Measurements from ENCODE around the gene KRTAP12-2. TPM values are rescaled to one million over a fixed set of nuclear protein-coding genes. Genes with fewer than 3 reads are reported as not detected.

The KRTAP12-2 gene
- total RNA-seq, 1 donor from 2014 or later = not detected

- Mint-ChIP-seq H3K4me1 (peaks cover 15% of the 10 kb centered on the region), H3K27ac (peak overlapping the region; percentile 47), H3K27me3 (peaks cover 7% of the 10 kb centered on the region), H3K4me3 (peak overlapping the region; percentile 12), H3K36me3 (ENCODE audit: low read depth) (peaks cover 6% of the 10 kb centered on the region), H3K9me3 (peaks cover 29% of the 10 kb centered on the region)
- ChIA-PET CTCF (interaction anchor here (1.4 kb wide), 1 partner anchor 174 kb away, joined by 4 read pairs; no protein-coding TSS in a partner anchor), POLR2A (no interaction called here)
- ATAC-seq (ENCODE audit: low read depth) = peak; percentile 68
- TF ChIP-seq CTCF (IDR thresholded peaks at IDR 0.05) = no peak
- intact Hi-C loops (cut with micrococcal nuclease) = no loop called here
- no peak for DNase-seq
Measured at GRCh38 chr21:44618909-44619308, 47.8 kb downstream of the KRTAP12-2 start.

DNA sequence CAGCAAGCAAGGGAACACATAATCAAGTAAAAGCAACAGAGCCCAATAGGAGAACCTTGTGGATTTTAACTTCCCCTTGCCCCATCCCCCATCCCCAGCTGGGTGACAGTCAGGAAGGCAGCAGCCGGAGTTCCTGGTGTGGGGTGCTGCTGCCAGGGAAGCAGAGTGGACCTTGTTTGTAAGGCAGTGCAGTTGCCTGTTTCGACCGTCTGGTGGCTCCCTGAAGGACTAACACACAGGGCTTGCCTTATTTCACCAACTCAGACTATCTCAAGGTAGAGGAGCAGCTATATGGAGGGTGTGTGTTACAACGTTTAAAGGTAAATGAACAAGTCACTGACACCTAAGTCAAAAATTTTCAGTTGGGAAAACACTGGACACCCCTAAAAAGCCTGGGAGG lies 48.2 kb downstream of the KRTAP12-2 start:
- Mint-ChIP-seq H3K4me1 (peaks cover 15% of the 10 kb centered on the region), H3K9me3 (peaks cover 25% of the 10 kb centered on the region), H3K27me3 (peaks cover 7% of the 10 kb centered on the region), H3K27ac (peak overlapping the region; percentile 47), H3K36me3 (ENCODE audit: low read depth) (peaks cover 6% of the 10 kb centered on the region), H3K4me3 (no peak overlapping the region)
- CTCF ChIA-PET = interaction anchor here (1.4 kb wide), 1 partner anchor 175 kb away, joined by 4 read pairs; no protein-coding TSS in a partner anchor
- TF ChIP-seq CTCF (IDR thresholded peaks at IDR 0.05) = no peak
- DNase-seq (no peak), ATAC-seq (ENCODE audit: low read depth) (peak; percentile 10)
- intact Hi-C loops (cut with micrococcal nuclease) = no loop called here
- POLR2A ChIA-PET = no interaction called here

- DNase-seq (no peak), ATAC-seq (ENCODE audit: low read depth) (no peak)
- H3K4me3 Mint-ChIP-seq = no peak overlapping the region
- no peak overlapping the region for H3K27ac Mint-ChIP-seq
- peaks cover 7% of the 10 kb centered on the region for H3K27me3 Mint-ChIP-seq
- POLR2A ChIA-PET = no interaction called here
- H3K4me1 Mint-ChIP-seq = peaks cover 15% of the 10 kb centered on the region
- H3K9me3 Mint-ChIP-seq = peaks cover 15% of the 10 kb centered on the region
- TF ChIP-seq CTCF (IDR thresholded peaks at IDR 0.05) = no peak
- H3K36me3 Mint-ChIP-seq (ENCODE audit: low read depth) = peaks cover 6% of the 10 kb centered on the region
- intact Hi-C loops (cut with micrococcal nuclease) = no loop called here
- CTCF ChIA-PET = no interaction called here
Measured at GRCh38 chr21:44617071-44617501, 49.6 kb downstream of the KRTAP12-2 start.

DNA sequence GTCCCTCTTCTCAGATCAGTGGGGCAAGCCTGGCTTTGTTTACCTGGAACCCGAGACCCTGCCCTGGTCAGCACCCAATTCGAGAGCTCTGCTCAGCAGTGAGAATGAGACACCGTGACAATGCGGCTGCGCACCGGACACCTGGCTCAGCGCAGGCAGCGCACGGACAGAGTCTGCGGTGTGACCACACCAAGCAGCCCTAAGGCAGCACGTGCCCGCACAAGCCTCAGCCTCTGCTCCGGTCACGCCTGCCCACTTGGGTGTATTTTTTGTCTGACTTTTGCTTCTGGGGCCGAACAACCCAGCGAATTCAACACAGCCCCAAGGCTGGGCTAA lies 50.2 kb downstream of the KRTAP12-2 start:
- Mint-ChIP-seq H3K9me3 (peaks cover 15% of the 10 kb centered on the region), H3K27me3 (peaks cover 7% of the 10 kb centered on the region), H3K4me1 (peaks cover 15% of the 10 kb centered on the region), H3K36me3 (ENCODE audit: low read depth) (peaks cover 6% of the 10 kb centered on the region), H3K27ac (no peak overlapping the region), H3K4me3 (no peak overlapping the region)
- CTCF ChIA-PET = no interaction called here
- intact Hi-C loops (cut with micrococcal nuclease) = no loop called here
- POLR2A ChIA-PET = no interaction called here
- DNase-seq (no peak), ATAC-seq (ENCODE audit: low read depth) (no peak)
- no peak for TF ChIP-seq CTCF (IDR thresholded peaks at IDR 0.05)

Other genes with a start within 250 kb of the KRTAP12-2 start
- gene LRRC3, start 211.4 kb downstream of the KRTAP12-2 start, total RNA-seq = 0.91 and 1.00 TPM in 2 replicates
- not detected in 2 replicates for gene KRTAP10-1, start 126.7 kb downstream of the KRTAP12-2 start, total RNA-seq
- not detected in 2 replicates for gene KRTAP10-2, start 115.4 kb downstream of the KRTAP12-2 start, total RNA-seq
- not detected in 2 replicates for gene KRTAP10-3, start 108.1 kb downstream of the KRTAP12-2 start, total RNA-seq
- not detected in 2 replicates for gene KRTAP10-4, start 93.2 kb downstream of the KRTAP12-2 start, total RNA-seq
- gene KRTAP10-5, start 86.3 kb downstream of the KRTAP12-2 start, total RNA-seq = not detected in 2 replicates
- gene KRTAP10-6, start 74.4 kb downstream of the KRTAP12-2 start, total RNA-seq = not detected in 2 replicates
- gene KRTAP10-7, start 66.3 kb downstream of the KRTAP12-2 start, total RNA-seq = not detected in 2 replicates
- not detected in 2 replicates for gene KRTAP10-8, start 54.8 kb downstream of the KRTAP12-2 start, total RNA-seq
- gene KRTAP10-9, start 39.8 kb downstream of the KRTAP12-2 start, total RNA-seq = not detected in 2 replicates
- not detected in 2 replicates for gene KRTAP10-10, start 29.6 kb downstream of the KRTAP12-2 start, total RNA-seq
- gene KRTAP10-11, start 20.5 kb downstream of the KRTAP12-2 start, total RNA-seq = not detected in 2 replicates
- not detected in 2 replicates for gene KRTAP12-4, start 12.3 kb downstream of the KRTAP12-2 start, total RNA-seq
- gene KRTAP12-3, start 9.0 kb downstream of the KRTAP12-2 start, total RNA-seq = not detected in 2 replicates
- not detected in 2 replicates for gene KRTAP12-1, start 15.2 kb upstream of the KRTAP12-2 start, total RNA-seq
- not detected in 2 replicates for gene KRTAP10-12, start 30.2 kb upstream of the KRTAP12-2 start, total RNA-seq
- gene TSPEAR, start 44.6 kb upstream of the KRTAP12-2 start, total RNA-seq = not detected in 2 replicates
- 102 and 108 TPM in 2 replicates for gene UBE2G2, start 134.9 kb upstream of the KRTAP12-2 start, total RNA-seq
- gene SUMO3, start 151.1 kb upstream of the KRTAP12-2 start, total RNA-seq = 63.2 and 66.0 TPM in 2 replicates
- 35.3 and 36.6 TPM in 2 replicates for gene PTTG1IP, start 206.8 kb upstream of the KRTAP12-2 start, total RNA-seq

All from activated B cell treated with CpG ODN at 0.5 μM for 24 hours (primary cell).